HCT116 (cell line): ENCODE data around the gene HMCES. TPM values are rescaled to one million over a fixed set of nuclear protein-coding genes. Genes with fewer than 3 reads are reported as not detected.
"Not testable (repeated sequence)": the region's sequence is repeated elsewhere in the genome, so short reads cannot be mapped to it uniquely, and the experiment has no call there.

Experiments used
- ATAC-seq: fragments of 200-7000 bp; cut with Tn5 transposase; 2 replicates; pipeline ENCODE4 v1.9.1; 2020; ENCODE audit warnings: mild to moderate bottlenecking, moderate library complexity
- BruUV-seq: library from RNA; stranded (reverse); fragments of 400-500 nt; replicated peaks from 2 replicates; lab custom pipeline; 2021; lab: Mats Ljungman, UMichigan
- CTCF ChIA-PET: fragments of 300-600 bp; sonication (Branson Sonifier 250); formaldehyde crosslinking; loops from one replicate; lab custom pipeline; 2021; ENCODE audit warnings: antibody characterized with exemption; lab: Charles Lee
- POLR2A ChIA-PET: fragments of 300-600, 350-600 bp; sonication (Branson Sonifier 250); formaldehyde crosslinking; loops from one replicate; lab custom pipeline; 2021; ENCODE audit warnings: antibody characterized with exemption; lab: Charles Lee
- RAD21 ChIA-PET, 2 experiments: fragments of 300-600 bp; sonication (Branson Sonifier 250); formaldehyde crosslinking; loops; one replicate each; lab custom pipeline; 2023; ENCODE audit warnings: low total read pairs in 2 of 2; ENCODE audit not compliant: uncharacterized antibody in 2 of 2, unreplicated experiment in 2 of 2, low non-redundant PET in 1 of 2; lab: Charles Lee
- DNase-seq: peaks from one replicate; pipeline ENCODE4 v3.0.0-alpha.2; 2010; ENCODE audit warnings: low read depth, low spot score
- H2AFZ ChIP-seq: fragments of 200-600 bp; shearing (Covaris generic), sonication (generic); 2 replicates; pipeline ENCODE4 v1.6.1; 2017; ENCODE audit warnings: low read depth, mixed run types, mixed read lengths, antibody characterized with exemption, low read length; ENCODE audit not compliant: poor library complexity, severe bottlenecking
- H3K27ac ChIP-seq: 2 replicates; pipeline ENCODE4 v1.5.1; 2012; ENCODE audit warnings: low read depth, low read length
- H3K27me3 ChIP-seq: fragments of 200-600 bp; sonication (generic); 2 replicates; pipeline ENCODE4 v1.6.1; 2016; ENCODE audit warnings: mixed run types, low read length, mixed read lengths; ENCODE audit not compliant: insufficient read depth
- H3K36me3 ChIP-seq, 2 experiments: fragments of 200-500 bp in 1 of 2; fragments of 200-600 bp in 1 of 2; sonication (Bioruptor generic) in 1 of 2; sonication (generic) in 1 of 2; 2 replicates each; pipeline versions ENCODE4 v1.5.1 to v1.6.1; 2014 to 2016; ENCODE audit warnings: low read length in 2 of 2, inconsistent platforms in 1 of 2, mixed read lengths in 1 of 2, mixed run types in 1 of 2; ENCODE audit not compliant: insufficient read depth in 2 of 2, control insufficient read depth in 1 of 2
- H3K4me1 ChIP-seq, 2 experiments: fragments of 200-600 bp in 1 of 2; sonication (generic) in 1 of 2; 2 replicates each; pipeline versions ENCODE4 v1.5.1 to v1.6.1; 2012 to 2017; ENCODE audit warnings: low read length in 2 of 2, inconsistent platforms in 1 of 2, mild to moderate bottlenecking in 1 of 2, mixed read lengths in 1 of 2, mixed run types in 1 of 2, moderate library complexity in 1 of 2; ENCODE audit not compliant: insufficient read depth in 2 of 2, control insufficient read depth in 1 of 2
- H3K4me2 ChIP-seq: fragments of 200-600 bp; sonication (generic); 2 replicates; pipeline ENCODE4 v1.6.1; 2017; ENCODE audit warnings: mixed run types, low read length, mixed read lengths
- H3K4me3 ChIP-seq, 2 experiments: fragments of 200-600 bp in 1 of 2; sonication (generic) in 1 of 2; replicated peaks in 1 of 2; 2 replicates each; pipeline ENCODE4 v1.5.1; 2011 to 2016; ENCODE audit warnings: low read length in 2 of 2, control low read depth in 1 of 2, low read depth in 1 of 2, mild to moderate bottlenecking in 1 of 2, mixed read lengths in 1 of 2, mixed run types in 1 of 2
- H3K79me2 ChIP-seq: fragments of 200-600 bp; sonication (generic); 2 replicates; pipeline ENCODE4 v1.6.1; 2017; ENCODE audit warnings: mild to moderate bottlenecking, mixed run types, low read length, moderate library complexity, mixed read lengths; ENCODE audit not compliant: insufficient read depth
- H3K9ac ChIP-seq: fragments of 200-600 bp; sonication (generic); 2 replicates; pipeline ENCODE4 v1.6.1; 2016; ENCODE audit warnings: low read length, mixed read lengths
- H3K9me2 ChIP-seq: fragments of 200-600 bp; sonication (generic), shearing (Covaris generic); 2 replicates; pipeline ENCODE4 v1.6.1; 2017; ENCODE audit warnings: mixed run types, mild to moderate bottlenecking, moderate library complexity; ENCODE audit not compliant: insufficient read depth
- H3K9me3 ChIP-seq, 2 experiments: fragments of 200-500 bp in 1 of 2; fragments of 200-600 bp in 1 of 2; sonication (Bioruptor generic) in 1 of 2; sonication (generic) in 1 of 2; 2 replicates each; pipeline ENCODE4 v1.6.1; 2014 to 2017; ENCODE audit warnings: low read length in 2 of 2, mixed read lengths in 2 of 2, inconsistent platforms in 1 of 2, low read depth in 1 of 2, mild to moderate bottlenecking in 1 of 2, mixed run types in 1 of 2, moderate library complexity in 1 of 2; ENCODE audit not compliant: control insufficient read depth in 1 of 2, insufficient read depth in 1 of 2
- H4K20me1 ChIP-seq: fragments of 200-600 bp; sonication (generic), shearing (Covaris generic); 2 replicates; pipeline ENCODE4 v1.6.1; 2017; ENCODE audit warnings: mixed run types, mild to moderate bottlenecking, moderate library complexity; ENCODE audit not compliant: insufficient read depth
- CTCF ChIP-seq, 3 experiments: fragments of 200-600 bp in 1 of 3; sonication (generic) in 1 of 3; IDR thresholded peaks in 2 of 3; conservative IDR thresholded peaks in 1 of 3; 2 replicates each; pipeline ENCODE4 v1.5.1; 2012 to 2017; ENCODE audit warnings: low read depth in 2 of 3, low read length in 2 of 3, antibody characterized with exemption in 1 of 3, borderline replicate concordance in 1 of 3, control low read depth in 1 of 3, mild to moderate bottlenecking in 1 of 3, mixed read lengths in 1 of 3, mixed run types in 1 of 3, moderate library complexity in 1 of 3; ENCODE audit not compliant: insufficient read depth in 1 of 3
- POLR2AphosphoS5 ChIP-seq: IDR thresholded peaks from 2 replicates; pipeline ENCODE4 v1.6.1; 2011; ENCODE audit warnings: mild to moderate bottlenecking, low read depth, low read length, moderate library complexity
- RAD21 ChIP-seq: IDR thresholded peaks from 2 replicates; pipeline ENCODE4 v1.6.1; 2012; ENCODE audit warnings: low read depth, mild to moderate bottlenecking
- YY1 ChIP-seq: IDR thresholded peaks from 2 replicates; pipeline ENCODE4 v1.6.1; 2011; ENCODE audit warnings: low read length, low read depth, moderate library complexity, mild to moderate bottlenecking; ENCODE audit not compliant: insufficient replicate concordance; ENCODE audit errors: extremely low read depth
- intact Hi-C: fragments of 100-400 bp; cut with micrococcal nuclease; formaldehyde crosslinking; loops from 2 replicates; pipeline ENCODE4 v1.10.0; 2022
- total RNA-seq: library from RNA; stranded (reverse); gene quantifications from one replicate; pipeline ENCODE4 v1.2.1, GENCODE V29; 2021; ENCODE audit not compliant: unreplicated experiment

Gene HMCES
- total RNA-seq, 1 experiment from 2014 or later: 78.9 TPM

DNA sequence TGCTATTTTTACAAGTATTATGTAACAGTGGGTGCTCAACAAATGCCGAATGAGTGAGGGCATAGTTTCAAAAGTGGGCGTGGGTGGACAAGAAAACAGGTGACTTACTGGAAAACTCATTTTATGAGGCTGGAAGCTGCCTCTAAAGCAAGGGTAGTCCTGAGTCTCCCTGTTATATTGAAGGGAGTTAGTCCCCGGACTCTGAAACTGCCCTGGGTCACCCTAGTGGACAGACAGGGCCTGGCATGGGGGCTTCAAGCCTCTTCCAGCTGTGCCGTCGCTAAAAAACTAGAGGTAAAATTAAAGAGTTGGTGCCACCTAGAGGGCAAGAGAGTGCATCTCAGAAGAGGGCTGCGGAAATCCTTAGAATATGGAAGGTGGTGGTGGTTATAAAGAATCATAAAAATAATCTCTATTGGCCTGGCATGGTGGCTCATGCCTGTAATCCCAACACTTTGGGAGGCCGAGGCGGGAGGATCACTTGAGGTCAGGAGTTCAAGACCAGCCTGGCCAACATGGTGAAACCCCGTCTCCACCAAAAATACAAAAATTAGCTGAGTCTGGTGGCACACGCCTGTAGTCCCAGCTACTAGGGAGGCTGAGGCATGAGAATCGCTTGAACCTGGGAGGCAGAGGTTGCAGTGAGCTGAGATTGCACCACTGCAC lies 32.9 kb upstream of the HMCES start:
- not testable (repeated sequence) for H3K9ac ChIP-seq

More for the DNA sequence above, 32.9 kb upstream of the HMCES start:
- Histone ChIP-seq H3K4me1 (peaks cover 7 to 24% of the 10 kb centered on the region in 2 experiments; a peak in 3 of 4 replicates), H3K79me2 (peaks cover 23% of the 10 kb centered on the region), H3K4me2 (peak overlapping the region; percentile 44)
- H3K36me3 ChIP-seq, H3K4me3 ChIP-seq, H3K27ac ChIP-seq, H3K27me3 ChIP-seq, H3K9me2 ChIP-seq, H4K20me1 ChIP-seq, H2AFZ ChIP-seq, BruUV-seq, H3K9me3 ChIP-seq: not testable (repeated sequence)
- TF ChIP-seq RAD21: peak; percentile 98
- TF ChIP-seq YY1: peak; percentile 71
- peak; percentile 41; the same call in 1 of the 2 replicates for TF ChIP-seq POLR2AphosphoS5
- peak; percentile 95 to 99 (median 96) for TF ChIP-seq CTCF (IDR thresholded peaks at IDR 0.05 in 2 of 3, conservative IDR thresholded peaks at IDR 0.05 in 1 of 3; ENCODE audit: borderline replicate concordance in 1 of 3, insufficient read depth in 1 of 3, low read depth in 2 of 3, low read length in 2 of 3)
- intact Hi-C loops: loop anchor here (1.0 to 10.0 kb wide), 4 partner anchors 63 to 221 kb away; partner anchors contain the start of genes CNBP and ISY1
- POLR2A ChIA-PET: interaction anchor here (0.6 to 2.4 kb wide), 5 partner anchors 59 to 247 kb away, joined by 3 to 12 read pairs (median 7); partner anchors contain the start of genes CNBP and RAB43
- RAD21 ChIA-PET: interaction anchor here (0.6 to 1.9 kb wide), 14 partner anchors 15 to 275 kb away, joined by 3 to 10 read pairs (median 4); partner anchors contain the start of genes CNBP (in 1 of the 2) and RAB43 (in 1 of the 2)
- CTCF ChIA-PET: interaction anchor here (0.7 to 4.4 kb wide), 21 partner anchors 15 to 275 kb away, joined by 3 to 55 read pairs (median 4); partner anchors contain the start of gene RAB43
- ATAC-seq (peak; percentile 76), DNase-seq (peak; percentile 88)
